HepG2 (cell line): Measurements from ENCODE around the gene SLC28A1. TPM values are rescaled to one million over a fixed set of nuclear protein-coding genes. Genes with fewer than 3 reads are reported as not detected.

Source experiments
- ARID5B ChIP-seq: IDR thresholded peaks from 2 replicates; pipeline ENCODE4 v1.4.0; 2020; ENCODE audit warnings: mild to moderate bottlenecking, missing genetic modification reagents
- EED ChIP-seq: sonication (generic); formaldehyde crosslinking; IDR thresholded peaks from 2 replicates; pipeline ENCODE4 v1.5.0; 2020; ENCODE audit warnings: mild to moderate bottlenecking, missing genetic modification reagents
- FOXP1 ChIP-seq, 2 experiments: fragments of 450-650 bp in 1 of 2; IDR thresholded peaks; 2 replicates each; pipeline ENCODE4 v1.6.1; 2017 to 2018; ENCODE audit warnings: antibody characterized with exemption in 1 of 2
- GZF1 ChIP-seq: sonication (generic); formaldehyde crosslinking; IDR thresholded peaks from 2 replicates; pipeline ENCODE4 v1.5.1; 2020; ENCODE audit warnings: mild to moderate bottlenecking, missing genetic modification reagents
- HDAC1 ChIP-seq: sonication (generic); formaldehyde crosslinking; IDR thresholded peaks from 2 replicates; pipeline ENCODE4 v1.5.1; 2020; ENCODE audit warnings: mild to moderate bottlenecking, missing genetic modification reagents
- HMG20A ChIP-seq: IDR thresholded peaks from 2 replicates; pipeline ENCODE4 v1.6.1; 2016; ENCODE audit warnings: borderline replicate concordance
- HMG20B ChIP-seq: conservative IDR thresholded peaks from 2 replicates; pipeline ENCODE4 v1.6.1; 2016; ENCODE audit warnings: missing genetic modification reagents, missing compliant biosample characterization
- HNF4A ChIP-seq: sonication (generic); formaldehyde crosslinking; IDR thresholded peaks from 2 replicates; pipeline ENCODE4 v1.4.0; 2020; ENCODE audit warnings: missing genetic modification reagents
- IRF1 ChIP-seq: sonication (generic); formaldehyde crosslinking; IDR thresholded peaks from 2 replicates; pipeline ENCODE4 v1.4.0; 2020; ENCODE audit warnings: low read depth, mild to moderate bottlenecking, missing genetic modification reagents
- MXI1 ChIP-seq: IDR thresholded peaks from 3 replicates; pipeline ENCODE4 v1.6.1; 2012; ENCODE audit warnings: low read depth, low read length, inconsistent platforms, borderline replicate concordance
- NFE2L2 ChIP-seq: fragments of 150-350 bp; IDR thresholded peaks from 2 replicates; pipeline ENCODE4 v1.6.1; 2014; ENCODE audit warnings: low read length
- PRPF4 ChIP-seq: fragments of 200-400 bp; formaldehyde crosslinking; IDR thresholded peaks from 2 replicates; pipeline ENCODE4 v1.6.1; 2016; ENCODE audit warnings: low read length, low read depth; ENCODE audit not compliant: poor library complexity, severe bottlenecking
- TAF1 ChIP-seq: sonication (generic); formaldehyde crosslinking; IDR thresholded peaks from 2 replicates; pipeline ENCODE4 v1.4.0; 2020; ENCODE audit warnings: missing genetic modification reagents
- U2AF1 ChIP-seq: fragments of 200-400 bp; formaldehyde crosslinking; optimal IDR thresholded peaks from 2 replicates; pipeline ENCODE3; 2017; ENCODE audit warnings: mild to moderate bottlenecking, low read depth, low read length
- ZBTB46 ChIP-seq: sonication (generic); formaldehyde crosslinking; IDR thresholded peaks from 2 replicates; pipeline ENCODE4 v1.4.0; 2020; ENCODE audit warnings: mild to moderate bottlenecking, missing genetic modification reagents, borderline replicate concordance
- ZC3H4 ChIP-seq: sonication (generic); formaldehyde crosslinking; IDR thresholded peaks from 2 replicates; pipeline ENCODE4 v1.4.0; 2020; ENCODE audit warnings: missing genetic modification reagents, borderline replicate concordance
- ZFP1 ChIP-seq: IDR thresholded peaks from 2 replicates; pipeline ENCODE4 v1.6.1; 2016
- ZFP82 ChIP-seq: sonication (generic); formaldehyde crosslinking; IDR thresholded peaks from 2 replicates; pipeline ENCODE4 v1.5.1; 2020; ENCODE audit warnings: mild to moderate bottlenecking, missing genetic modification reagents, borderline replicate concordance
- ZNF205 ChIP-seq: IDR thresholded peaks from 2 replicates; pipeline ENCODE4 v1.6.1; 2018; ENCODE audit warnings: missing biosample characterization, missing genetic modification reagents
- ZNF598 ChIP-seq: sonication (generic); formaldehyde crosslinking; IDR thresholded peaks from 2 replicates; pipeline ENCODE4 v1.5.1; 2020; ENCODE audit warnings: mild to moderate bottlenecking, missing genetic modification reagents, borderline replicate concordance
- ZNF629 ChIP-seq: sonication (generic); formaldehyde crosslinking; conservative IDR thresholded peaks from 2 replicates; pipeline ENCODE4 v1.5.0; 2020; ENCODE audit warnings: missing genetic modification reagents
- ZNF674 ChIP-seq: sonication (generic); formaldehyde crosslinking; IDR thresholded peaks from 2 replicates; pipeline ENCODE4 v1.5.0; 2020; ENCODE audit warnings: low read depth, mild to moderate bottlenecking, missing genetic modification reagents
- ZNF704 ChIP-seq: sonication (generic); formaldehyde crosslinking; IDR thresholded peaks from 2 replicates; pipeline ENCODE4 v1.8.1; 2023; ENCODE audit warnings: mild to moderate bottlenecking, inconsistent platforms, moderate library complexity, missing genetic modification reagents, borderline replicate concordance
- ZNF878 ChIP-seq: sonication (generic); formaldehyde crosslinking; IDR thresholded peaks from 2 replicates; pipeline ENCODE4 v1.8.1; 2023; ENCODE audit warnings: mild to moderate bottlenecking, missing genetic modification reagents, moderate library complexity
- polyA plus RNA-seq, 8 experiments: library from polyadenylated mRNA; depleted of rRNA in 3 of 8; stranded (reverse) in 7 of 8; unstranded in 1 of 8; fragments of >200 nt; fragmentation: Illumina TruSeq in 4 of 8; extraction: Trizol in 4 of 8; gene quantifications; 2 replicates each; pipeline versions ENCODE4 v1.2.1 to v1.2.3, GENCODE V29; 2011 to 2016; ENCODE audit warnings: low read depth in 4 of 8, missing spikeins in 1 of 8, mixed read lengths in 1 of 8; ENCODE audit not compliant: insufficient read depth in 1 of 8
- total RNA-seq, 5 experiments: library from RNA; depleted of rRNA; stranded (reverse); fragments of >200 nt; fragmentation: Illumina TruSeq; extraction: Trizol; gene quantifications; 2 replicates each; pipeline ENCODE4 v1.2.3, GENCODE V29; 2016; ENCODE audit warnings: low read depth in 1 of 5

Gene SLC28A1
- total and polyA plus RNA-seq, 2 of the 13 experiments (the other 11 are each of a cell fraction or from before 2014, with no cell fraction given): 0.31 to 5.8 TPM

- TF ChIP-seq NFE2L2 (no peak), FOXP1 (IDR thresholded peaks at IDR 0.05) (no peak), FOXP1 (CRISPR knock-in tag; IDR thresholded peaks at IDR 0.05) (peak; percentile 54; the same call in 1 of the 2 replicates), GZF1 (CRISPR knock-in tag) (peak; percentile 78; the same call in 1 of the 2 replicates), ZNF878 (CRISPR knock-in tag) (peak; percentile 17; the same call in 1 of the 2 replicates), TAF1 (CRISPR knock-in tag) (peak; percentile 89), ZFP82 (CRISPR knock-in tag) (peak; percentile 83; the same call in 1 of the 2 replicates), ZFP1 (CRISPR knock-in tag) (0 out of 2 replicates have a peak, but pooled peaks have one; percentile 22), ZNF598 (CRISPR knock-in tag) (no peak), U2AF1 (no peak), ZNF674 (no peak), ZNF704 (CRISPR knock-in tag) (no peak; the same call in 1 of the 2 replicates), ZNF629 (peak; percentile 30; the same call in 1 of the 2 replicates), ZC3H4 (no peak), HMG20A (CRISPR knock-in tag) (no peak), ARID5B (CRISPR knock-in tag) (peak; percentile 78), ZNF205 (CRISPR knock-in tag) (peak; percentile 38; the same call in 1 of the 2 replicates), HNF4A (CRISPR knock-in tag) (no peak), HMG20B (CRISPR knock-in tag) (no peak), ZBTB46 (no peak), IRF1 (no peak), MXI1 (no peak; the same call in 2 of the 3 replicates), EED (CRISPR knock-in tag) (no peak), HDAC1 (CRISPR knock-in tag) (peak; percentile 78), PRPF4 (no peak)
These were observed 96.7 kb downstream of the SLC28A1 start (continued) for GRCh38 chr15:84981054-84981710.
